Activated gamma-delta T cell treated with Interleukin-2 at 50 U/mL for 16 hours (primary cell): ENCODE data around the gene SEMA4G.
A peak's percentile ranks its signal among the peaks of the same experiment; 100 is the strongest.

Source experiments
- DNase-seq: peaks from one replicate; pipeline ENCODE4 v3.0.0-alpha.2; 2020

The SEMA4G gene

GRCh38 chr10:101008823-101009423, 39.6 kb downstream of the SEMA4G start:
- no peak for DNase-seq

- no peak for DNase-seq
Observed at GRCh38 chr10:101010329-101010728, 41.0 kb downstream of the SEMA4G start.

- DNase-seq: no peak
Observed at GRCh38 chr10:101011517-101012423, 42.5 kb downstream of the SEMA4G start.

GRCh38 chr10:101012525-101013364, 43.4 kb downstream of the SEMA4G start:
- DNase-seq: peak; percentile 69

GRCh38 chr10:101013365-101013825, 44.1 kb downstream of the SEMA4G start:
- no peak for DNase-seq

- peak; percentile 76 for DNase-seq
Observed at GRCh38 chr10:101014230-101014884, 45.1 kb downstream of the SEMA4G start.

- no peak for DNase-seq
Observed at GRCh38 chr10:101014966-101015581, 45.8 kb downstream of the SEMA4G start.

- no peak for DNase-seq
Observed at GRCh38 chr10:101015582-101015973, 46.3 kb downstream of the SEMA4G start.

GRCh38 chr10:101016814-101017213, 47.5 kb downstream of the SEMA4G start:
- DNase-seq: no peak

- no peak for DNase-seq
Observed at GRCh38 chr10:101018118-101018599, 48.9 kb downstream of the SEMA4G start.

- peak; percentile 71 for DNase-seq
Observed at GRCh38 chr10:101018600-101019439, 49.5 kb downstream of the SEMA4G start.
